GM18907 (cell line): Measurements from ENCODE around the gene SBSN.
A peak's percentile ranks its signal among the peaks of the same experiment; 100 is the strongest.

Source experiments
- ATAC-seq: cut with Tn5 transposase; IDR thresholded peaks from one replicate; pipeline ENCODE4 v1.9.1; 2021; ENCODE audit warnings: mild to moderate bottlenecking, moderate library complexity; ENCODE audit not compliant: unreplicated experiment

The SBSN gene

DNA sequence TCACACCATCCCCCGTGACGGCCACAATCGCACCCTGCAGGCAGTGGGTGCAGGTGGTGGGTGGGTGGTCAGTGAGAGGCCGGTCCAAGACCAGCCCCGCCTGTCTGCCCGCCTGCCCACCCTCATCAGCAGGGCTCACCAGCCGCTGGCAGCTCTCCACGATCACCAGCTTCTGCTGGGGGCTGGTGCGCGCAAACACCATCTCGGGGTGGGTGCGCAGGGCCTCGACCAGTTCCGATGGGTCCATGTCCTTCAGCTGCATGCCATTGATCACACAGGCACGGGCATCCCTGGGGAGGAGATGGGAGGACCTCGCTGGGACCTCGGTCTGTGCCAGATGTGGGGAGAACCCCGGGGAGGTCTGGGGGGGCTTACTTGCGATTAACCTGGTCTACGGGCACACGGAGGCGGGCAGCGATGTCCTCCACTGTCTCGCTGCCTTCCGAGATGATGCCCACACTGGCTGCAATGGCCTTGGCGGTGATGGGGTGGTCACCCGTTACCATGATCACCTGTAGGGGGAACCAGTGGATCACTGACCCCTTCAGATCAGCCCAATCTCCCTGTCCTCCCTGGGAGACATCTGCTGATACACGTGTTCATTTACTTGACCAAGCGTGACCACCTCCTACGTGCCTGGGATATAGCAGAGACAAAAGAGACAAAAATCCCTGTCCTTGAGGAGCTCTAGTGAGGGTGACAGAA, 27.3 kb upstream of the SBSN start:
- ATAC-seq, result no peak

DNA sequence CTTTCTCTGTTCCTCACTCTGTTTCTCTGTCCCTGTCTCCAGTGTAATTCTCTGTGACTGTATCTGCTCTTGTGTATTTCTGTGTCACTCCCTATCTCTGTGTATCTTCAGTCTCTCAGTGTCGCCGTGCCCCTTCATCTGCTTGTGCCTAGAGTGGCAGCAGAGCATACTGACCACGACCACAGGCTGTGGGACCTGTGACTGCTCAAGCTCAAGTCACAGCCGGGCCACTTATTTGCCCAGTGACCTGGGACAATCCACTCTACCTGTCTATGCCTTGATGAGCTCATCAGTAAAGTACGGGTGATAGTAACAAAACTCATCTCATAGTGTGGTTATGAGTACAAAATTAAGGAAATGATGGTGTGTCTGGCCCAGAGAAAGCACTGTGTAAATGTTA, 26.0 kb upstream of the SBSN start:
- no peak for ATAC-seq

DNA sequence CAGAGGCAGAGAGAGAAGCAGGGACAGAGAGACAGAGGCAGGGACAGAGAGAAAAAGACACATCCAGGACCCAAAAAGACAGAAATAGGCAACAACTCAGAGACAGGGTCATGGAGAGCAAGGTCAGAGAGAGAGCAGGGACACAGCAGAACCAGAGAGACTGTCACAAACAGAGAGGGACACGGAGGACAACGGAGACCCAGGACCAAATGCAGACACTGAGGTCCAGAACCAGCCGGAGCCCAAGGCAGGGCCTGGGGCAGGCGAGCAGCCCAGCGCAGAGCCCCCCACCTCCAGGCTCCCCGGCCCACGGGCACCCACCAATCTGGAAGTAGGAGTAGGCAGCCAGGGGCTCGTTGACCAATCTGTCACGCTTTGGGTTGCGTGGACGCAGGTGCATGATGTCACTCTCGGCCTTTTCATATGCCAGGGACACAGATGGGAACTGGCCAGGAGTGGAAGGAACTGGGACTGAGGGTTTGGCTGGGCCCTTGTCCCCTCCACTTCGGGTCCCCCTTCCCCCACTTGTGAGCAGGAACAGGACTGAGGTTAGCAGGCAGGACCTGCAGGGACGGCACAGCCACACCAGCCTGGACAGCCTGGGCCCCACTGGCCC, 25.4 kb upstream of the SBSN start:
- no peak for ATAC-seq

DNA sequence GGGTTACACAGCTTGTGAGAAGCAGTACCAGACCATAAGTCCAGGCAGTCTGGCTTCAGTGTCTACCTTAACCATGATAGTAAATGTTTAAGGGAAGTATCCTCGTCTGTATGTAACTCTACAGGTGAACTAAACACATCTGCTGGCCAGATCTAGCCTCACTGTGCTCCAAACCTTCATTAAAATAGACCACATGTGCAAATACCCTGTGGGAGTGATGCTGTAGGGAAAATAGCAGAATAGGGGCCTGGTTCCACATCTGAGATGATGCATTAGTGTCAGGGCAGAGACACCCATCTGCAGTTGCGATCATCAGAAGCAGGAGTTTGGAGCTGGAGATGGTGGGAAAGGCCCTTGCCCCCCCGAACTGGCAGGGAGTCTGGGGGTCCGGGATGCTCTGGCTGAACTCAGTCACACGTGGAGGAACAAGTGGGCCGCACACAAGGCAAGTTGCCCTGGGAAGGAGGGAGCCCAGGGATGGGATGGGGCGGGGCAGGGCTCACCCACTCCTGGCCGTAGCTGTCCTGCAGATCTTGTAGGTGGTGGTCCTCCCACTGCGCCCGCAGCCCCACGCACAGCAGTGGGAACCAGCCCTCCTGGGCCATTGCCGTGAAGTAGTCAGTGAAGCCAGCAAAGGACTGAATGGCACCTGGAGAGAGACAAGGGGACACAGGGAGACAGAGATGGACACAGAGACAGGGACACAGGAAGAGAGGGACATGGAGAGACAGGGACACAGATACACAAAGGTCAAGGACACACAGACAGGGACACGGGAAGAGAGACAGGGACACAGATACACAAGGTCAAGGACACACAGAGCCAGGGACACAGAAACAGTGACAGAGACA, 24.6 kb upstream of the SBSN start:
- ATAC-seq, result no peak

DNA sequence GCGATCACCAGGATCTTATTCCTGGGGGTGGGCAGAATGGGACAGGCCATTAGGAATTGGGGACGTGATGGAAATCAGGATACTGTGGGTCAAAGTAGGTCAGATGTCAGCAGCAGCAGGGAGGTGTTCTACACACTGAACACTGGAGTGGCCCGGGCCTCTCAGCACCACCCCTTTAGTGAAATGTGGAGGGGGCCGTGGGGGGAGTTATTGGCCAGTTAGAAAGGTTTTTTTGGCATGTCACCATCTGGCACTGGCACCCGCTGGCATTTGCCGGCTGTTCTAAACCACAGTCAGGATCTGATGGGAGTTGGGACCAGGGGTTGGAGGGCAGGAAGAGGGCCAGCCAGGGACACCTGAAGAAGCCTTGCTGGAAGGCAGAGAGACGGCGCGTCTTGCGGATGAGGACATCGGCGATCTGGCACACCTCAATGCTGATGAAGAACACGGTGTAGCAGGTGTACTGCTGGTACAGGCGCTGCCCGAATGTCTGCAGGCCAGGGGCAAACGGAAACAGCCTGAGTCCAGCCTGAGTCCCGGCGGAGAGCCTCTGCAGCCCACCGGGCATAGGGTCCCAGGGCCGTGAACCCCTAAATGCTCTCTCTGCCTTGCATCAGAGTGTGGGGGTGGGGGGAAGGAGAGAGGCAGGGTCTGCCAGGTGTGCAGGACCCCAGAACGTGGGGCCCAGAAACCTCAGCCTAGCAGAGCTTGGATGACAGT, 23.1 kb upstream of the SBSN start:
- no peak for ATAC-seq

DNA sequence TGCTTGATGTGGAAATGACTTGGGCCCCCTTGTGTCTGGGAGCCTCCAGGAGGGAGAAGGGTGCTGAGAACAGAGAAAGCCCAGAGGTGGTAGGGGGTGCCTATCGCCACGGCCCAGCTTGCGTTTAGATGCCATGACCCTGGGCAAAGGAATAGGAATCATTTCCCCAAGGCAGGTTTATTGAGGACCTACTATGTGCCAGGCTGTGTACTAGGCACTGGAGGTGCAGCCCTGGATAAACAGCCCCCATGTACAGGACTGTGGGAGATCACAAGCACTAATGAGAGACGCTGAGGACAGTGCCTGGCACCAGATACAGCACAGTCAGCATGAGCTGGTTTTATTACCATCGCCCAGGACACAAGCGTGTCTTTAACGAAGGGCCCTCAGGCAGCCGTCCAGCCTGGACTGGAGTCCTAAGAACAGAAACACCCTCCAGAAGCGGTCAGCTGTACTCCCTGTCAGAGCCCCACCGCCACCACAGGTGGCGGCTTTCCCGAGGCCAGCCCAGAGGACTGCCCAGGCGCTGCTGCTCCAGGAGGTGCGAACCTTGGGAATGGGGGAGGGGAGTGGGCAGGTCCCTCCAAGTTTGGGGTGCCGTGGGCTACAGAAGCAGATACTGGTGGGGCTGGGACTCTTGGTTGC, 21.9 kb upstream of the SBSN start:
- ATAC-seq, result no peak

DNA sequence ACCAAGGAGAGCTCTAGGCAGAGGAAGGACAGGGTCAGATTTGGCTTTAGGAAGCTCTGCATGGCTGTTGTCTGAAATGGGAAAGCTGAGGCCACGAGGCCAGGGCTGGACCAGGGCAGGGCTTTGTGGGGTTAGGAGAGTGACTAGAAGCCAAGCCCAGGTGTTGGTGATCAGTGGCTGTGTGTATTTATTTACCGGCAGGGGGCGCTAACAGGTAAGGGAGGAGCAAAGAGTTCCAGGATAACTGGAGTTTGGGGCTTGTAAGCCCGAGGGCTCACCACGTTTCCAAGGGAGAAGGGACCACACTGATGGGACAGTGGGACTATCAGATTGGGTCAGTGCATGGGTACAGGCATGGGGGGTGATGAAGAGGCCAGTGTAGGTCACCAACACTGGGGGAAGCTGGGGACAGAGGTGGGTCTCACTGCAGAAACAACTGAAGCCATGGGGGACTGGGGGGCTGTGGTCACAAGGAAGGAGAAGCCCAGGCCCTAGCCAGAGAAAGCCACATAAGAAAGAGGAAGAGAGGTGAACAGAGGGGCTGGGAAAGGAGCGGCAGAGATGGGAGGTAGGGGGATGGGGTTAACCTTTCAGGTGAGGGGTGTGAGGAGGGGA, 21.2 kb upstream of the SBSN start:
- ATAC-seq, result no peak

DNA sequence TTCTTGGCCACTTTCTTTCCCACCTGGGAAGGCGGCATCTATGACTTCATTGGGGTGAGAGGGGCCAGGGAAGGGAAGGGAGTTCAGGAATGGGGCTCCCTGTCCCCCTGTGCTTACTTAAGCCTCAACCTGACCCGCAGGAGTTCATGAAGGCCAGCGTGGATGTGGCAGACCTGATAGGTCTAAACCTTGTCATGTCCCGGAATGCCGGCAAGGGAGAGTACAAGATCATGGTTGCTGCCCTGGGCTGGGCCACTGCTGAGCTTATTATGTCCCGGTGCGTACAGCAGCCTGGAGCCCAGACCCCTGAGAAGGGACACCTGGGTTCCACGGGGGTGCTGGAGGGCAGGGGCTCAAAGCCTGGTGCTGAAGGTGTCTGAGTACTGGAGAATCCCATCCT, 18.4 kb upstream of the SBSN start:
- ATAC-seq, result no peak

DNA sequence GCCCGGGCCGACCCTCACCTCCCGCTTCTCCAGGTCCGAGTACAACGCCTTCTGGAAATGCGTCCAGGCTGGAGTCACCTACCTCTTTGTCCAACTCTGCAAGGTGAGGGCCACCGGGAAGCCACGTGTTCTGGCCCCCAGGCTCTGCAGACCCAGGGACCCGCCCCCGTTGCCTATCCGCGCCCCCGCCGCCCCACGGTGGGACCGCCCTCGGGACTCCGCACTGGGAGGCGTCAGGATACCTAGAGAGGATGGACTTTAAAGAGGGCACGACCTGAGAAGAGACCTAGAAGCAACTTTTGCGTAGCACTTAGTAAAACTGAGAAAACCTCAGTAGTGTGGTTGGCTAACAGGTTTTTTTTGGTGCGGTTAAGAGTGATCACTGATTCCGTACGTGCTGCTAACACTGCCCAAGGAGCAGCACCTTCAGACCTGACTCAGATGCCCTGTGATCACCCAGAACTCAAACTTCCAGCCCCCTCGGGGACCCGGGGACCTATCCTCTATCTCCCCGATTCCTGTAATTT, 17.8 kb upstream of the SBSN start:
- ATAC-seq, result peak; percentile 43

DNA sequence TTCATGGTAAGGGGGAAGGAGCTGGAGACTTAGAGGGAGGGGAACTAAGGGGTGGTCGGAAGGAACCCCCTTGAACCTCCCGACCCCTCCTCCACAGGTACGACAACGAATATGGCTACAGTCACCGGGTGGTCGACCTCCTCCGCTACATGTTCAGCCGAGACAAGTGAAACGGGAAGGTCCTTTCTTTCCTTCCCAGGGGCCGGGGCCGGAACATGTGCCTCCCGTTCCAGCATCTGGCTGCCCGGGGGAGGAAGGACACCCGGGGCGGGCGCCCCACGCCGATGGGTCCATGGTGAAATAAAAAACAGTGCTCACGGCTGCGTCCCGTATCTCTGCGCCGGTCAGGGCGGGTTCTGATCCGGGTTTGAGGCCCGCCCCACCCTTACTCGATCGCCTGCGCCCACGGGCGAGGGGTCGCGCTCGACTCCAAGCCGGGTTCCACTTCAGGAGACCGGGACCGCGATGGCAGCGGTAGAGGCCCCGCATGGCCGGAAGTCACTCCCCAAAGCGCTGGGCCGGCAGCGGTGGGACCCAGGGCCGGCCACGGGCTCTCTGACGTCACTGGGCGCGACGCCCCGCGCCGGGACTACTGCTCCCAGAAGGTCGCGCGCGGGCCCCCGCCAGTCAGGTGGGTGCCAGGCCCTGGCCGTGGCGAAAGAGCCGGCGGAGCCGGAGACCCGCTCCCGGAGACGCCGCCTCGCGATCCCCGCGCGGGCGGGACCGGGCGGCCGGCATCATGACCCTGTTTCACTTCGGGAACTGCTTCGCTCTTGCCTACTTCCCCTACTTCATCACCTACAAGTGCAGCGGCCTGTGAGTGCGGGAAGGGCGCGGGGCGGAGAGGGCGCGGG, 17.1 kb upstream of the SBSN start, which contains the start of gene TMEM147:
TSS of gene TMEM147 (plus strand) at position 626 of the 854 bp plus-strand sequence. CDS start at position 740, 114 bp downstream.
- peak; percentile 73 for ATAC-seq

DNA sequence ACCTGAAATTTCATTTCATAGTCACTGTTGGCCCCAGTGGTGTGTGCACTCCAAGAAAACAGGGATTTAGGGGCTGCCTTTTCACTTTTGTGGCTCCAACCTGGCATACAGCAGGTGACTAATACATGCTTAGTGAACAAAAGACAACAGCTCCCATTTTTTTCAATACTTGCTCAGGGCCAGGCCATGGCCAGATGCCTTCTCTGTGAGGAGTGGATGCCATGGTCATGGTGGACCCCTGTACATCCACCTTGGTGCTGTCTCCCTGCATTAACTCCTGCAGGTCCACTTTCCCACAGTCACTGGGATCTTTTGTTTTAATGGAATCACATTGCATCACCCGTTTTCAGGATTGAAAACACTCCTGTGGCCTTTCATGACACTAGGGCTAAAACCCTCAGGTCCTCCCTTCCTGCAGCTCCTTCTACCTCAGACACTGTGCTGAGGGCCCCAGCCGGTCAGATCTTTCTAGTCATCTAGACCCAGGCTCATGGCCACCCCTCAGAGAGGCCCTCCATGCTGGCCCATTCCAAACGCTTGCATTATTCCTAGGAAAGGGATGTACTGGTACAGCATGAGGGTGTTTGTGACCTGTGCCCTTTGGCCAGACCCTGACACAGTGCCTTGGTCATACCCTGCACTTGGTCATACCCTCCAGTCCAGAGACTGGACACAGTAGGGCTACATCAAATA, 16.1 kb upstream of the SBSN start:
- ATAC-seq, result no peak

DNA sequence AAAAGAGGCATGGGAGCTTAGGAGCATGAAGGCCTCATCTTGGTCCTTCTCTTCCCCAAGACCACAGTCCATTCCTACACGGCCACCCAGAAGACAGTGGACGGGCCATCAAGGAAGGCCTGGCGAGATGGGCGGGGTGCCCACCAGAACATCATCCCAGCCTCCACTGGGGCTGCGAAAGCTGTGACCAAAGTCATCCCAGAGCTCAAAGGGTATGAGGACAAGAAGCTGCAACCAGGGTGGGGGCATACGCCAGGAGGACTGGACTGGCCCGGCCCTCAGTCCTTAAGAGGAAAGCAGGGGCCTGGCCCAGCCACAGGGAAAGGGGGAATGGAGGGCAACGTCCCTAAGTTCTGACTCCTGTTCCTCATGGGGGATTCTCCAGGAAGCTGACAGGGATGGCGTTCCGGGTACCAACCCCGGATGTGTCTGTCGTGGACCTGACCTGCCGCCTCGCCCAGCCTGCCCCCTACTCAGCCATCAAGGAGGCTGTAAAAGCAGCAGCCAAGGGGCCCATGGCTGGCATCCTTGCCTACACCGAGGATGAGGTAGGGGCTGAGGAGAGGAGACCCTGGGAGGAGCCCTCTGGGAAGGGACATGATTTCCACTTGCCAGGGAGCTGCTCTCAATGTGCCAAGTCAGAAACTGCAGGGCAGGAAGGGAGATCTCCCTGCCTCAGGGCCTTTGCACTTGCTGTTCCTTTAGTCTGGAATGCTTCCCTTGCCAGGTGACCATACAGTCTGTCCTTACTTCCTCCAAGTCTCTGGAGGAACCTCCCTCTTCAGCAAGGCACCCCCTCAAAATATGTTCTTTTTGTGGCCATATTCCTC, 15.4 kb upstream of the SBSN start:
- no peak for ATAC-seq

DNA sequence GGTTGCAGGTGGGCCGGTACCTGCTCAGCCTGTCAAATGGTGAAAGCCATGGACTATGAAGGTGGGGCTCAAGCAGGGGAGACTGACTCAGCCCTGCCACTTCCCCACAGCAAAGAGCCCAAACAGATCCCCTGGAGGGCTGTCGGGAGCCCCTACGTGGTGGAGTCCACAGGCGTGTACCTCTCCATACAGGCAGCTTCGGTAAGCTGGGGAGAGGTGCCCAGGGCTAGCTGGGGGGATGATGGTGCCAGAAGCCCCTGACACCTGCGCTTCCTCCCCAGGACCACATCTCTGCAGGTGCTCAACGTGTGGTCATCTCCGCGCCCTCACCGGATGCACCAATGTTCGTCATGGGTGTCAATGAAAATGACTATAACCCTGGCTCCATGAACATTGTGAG, 14.1 kb upstream of the SBSN start:
- ATAC-seq, result no peak

DNA sequence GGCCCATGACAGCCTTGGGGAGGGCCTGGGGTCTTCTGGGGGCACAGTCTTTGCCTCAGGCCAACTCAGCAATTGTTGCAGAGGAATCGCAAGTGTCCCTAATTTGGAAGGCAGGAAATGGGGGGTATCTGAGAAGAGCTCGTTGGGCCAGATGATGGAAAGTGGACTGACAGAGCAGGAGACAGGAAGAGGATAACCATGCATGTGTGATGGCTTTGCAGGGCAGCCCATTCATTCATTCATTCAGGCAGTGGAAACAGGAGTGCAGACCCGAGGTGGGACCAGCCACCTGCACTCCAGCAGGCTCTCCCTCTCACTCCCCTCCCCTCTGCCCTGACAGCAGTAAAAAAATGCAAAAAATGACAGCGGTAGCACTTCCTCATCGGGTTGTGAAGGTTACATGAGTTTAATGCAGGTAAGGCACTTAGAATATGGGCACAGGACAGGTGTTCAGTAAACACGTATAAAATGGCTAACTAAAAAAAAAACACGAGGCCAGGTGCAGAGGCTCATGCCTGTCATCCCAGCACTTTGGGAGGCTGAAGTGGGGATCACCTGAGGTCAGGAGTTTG, 12.3 kb upstream of the SBSN start:
- no peak for ATAC-seq

DNA sequence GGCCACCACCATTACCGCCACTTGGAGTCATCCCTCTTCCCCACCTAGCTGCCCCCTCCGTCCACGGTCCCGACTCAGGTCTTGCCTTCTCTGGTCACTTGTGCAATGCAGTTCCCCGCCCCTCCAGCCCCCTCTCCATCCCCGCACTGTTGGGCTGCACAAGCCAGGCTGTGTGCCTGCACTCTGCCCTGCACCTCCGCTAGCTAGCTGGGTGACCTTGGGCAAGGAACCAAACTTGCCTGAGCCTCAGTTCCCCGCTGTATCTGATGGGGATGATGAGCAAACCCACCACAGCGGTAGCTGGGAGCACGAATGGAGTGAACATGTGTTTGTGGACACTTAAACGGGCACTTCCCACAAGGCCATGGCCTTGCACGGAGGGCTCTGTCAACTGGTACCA, 11.7 kb upstream of the SBSN start:
- ATAC-seq, result no peak

DNA sequence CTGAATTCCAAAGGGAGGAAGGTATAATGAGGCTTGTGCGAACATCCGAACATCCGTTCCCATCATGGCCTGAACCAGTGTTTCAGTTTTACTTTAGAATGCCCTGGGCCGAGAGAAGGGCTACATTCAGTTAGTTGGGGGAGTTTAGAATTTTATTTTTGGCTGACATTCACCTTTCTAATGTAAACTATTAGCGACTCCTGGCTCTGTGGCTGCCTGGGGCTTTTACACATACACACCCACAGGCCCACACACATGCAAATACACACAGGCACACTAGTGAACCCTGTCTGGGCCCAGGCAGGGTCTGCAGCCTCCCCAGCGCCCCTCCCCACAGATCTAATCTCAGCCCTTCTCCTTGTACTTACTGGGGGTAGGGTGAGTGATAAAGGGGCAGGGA, 11.2 kb upstream of the SBSN start:
- ATAC-seq, result no peak

DNA sequence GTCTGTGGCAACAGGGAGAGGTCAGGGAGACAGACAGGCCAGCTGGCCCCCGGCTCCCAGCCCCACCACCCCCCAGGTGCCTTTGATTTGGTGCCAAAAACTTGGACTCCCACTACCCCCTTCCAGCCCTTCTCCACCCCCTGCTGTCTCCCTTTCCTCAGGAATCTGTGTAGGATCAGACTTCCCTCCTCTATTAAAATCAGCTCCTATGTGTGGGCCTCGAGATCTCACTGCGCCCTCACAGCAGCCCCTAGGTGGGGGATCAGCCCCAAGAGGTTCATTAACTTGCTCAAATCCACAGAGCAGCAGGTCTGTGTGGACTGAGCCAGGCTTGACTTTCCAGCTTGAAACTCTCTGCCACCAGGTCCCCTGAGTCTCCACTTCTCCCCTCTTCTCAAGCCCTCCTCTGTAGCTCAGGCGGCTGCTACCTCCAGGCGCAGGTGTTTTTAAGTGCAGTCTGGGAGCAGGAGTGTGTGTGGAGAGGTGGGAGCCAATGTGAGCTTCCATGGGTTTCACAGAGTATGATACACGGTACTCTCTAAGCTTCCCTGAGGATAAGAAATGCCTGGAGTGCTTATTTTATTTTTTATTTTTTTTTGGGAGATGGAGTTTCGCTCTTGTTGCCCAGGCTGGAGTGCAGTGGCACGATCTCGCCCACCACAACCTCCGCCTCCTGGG, 6.8 kb upstream of the SBSN start:
- ATAC-seq, result no peak
